ENCODE data around the gene IMMP2L.
"Not testable (repeated sequence)": the region's sequence is repeated elsewhere in the genome, so short reads cannot be mapped to it uniquely, and the experiment has no call there.

DNA sequence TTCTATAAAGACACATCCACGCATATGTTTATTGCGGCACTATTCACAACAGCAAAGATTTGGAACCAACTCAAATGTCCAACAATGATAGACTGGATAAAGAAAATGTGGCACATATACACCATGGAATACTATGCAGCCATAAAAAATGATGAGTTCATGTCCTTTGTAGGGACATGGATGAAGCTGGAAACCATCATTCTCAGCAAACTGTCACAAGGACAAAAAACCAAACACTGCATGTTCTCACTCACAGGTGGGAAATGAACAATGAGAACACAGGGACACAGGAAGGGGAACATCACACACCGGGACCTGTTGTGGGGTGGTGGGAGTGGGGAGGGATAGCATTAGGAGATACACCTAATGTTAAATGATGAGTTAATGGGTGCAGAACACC lies 238.6 kb downstream of the IMMP2L start:
- TF ChIP-seq, protein P1, sequence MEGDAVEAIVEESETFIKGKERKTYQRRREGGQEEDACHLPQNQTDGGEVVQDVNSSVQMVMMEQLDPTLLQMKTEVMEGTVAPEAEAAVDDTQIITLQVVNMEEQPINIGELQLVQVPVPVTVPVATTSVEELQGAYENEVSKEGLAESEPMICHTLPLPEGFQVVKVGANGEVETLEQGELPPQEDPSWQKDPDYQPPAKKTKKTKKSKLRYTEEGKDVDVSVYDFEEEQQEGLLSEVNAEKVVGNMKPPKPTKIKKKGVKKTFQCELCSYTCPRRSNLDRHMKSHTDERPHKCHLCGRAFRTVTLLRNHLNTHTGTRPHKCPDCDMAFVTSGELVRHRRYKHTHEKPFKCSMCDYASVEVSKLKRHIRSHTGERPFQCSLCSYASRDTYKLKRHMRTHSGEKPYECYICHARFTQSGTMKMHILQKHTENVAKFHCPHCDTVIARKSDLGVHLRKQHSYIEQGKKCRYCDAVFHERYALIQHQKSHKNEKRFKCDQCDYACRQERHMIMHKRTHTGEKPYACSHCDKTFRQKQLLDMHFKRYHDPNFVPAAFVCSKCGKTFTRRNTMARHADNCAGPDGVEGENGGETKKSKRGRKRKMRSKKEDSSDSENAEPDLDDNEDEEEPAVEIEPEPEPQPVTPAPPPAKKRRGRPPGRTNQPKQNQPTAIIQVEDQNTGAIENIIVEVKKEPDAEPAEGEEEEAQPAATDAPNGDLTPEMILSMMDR (IDR thresholded peaks at IDR 0.05), result not testable (repeated sequence)
- TF ChIP-seq POLR2A (IDR thresholded peaks at IDR 0.05), result not testable (repeated sequence)

Measured in thyroid gland (tissue), 4 donors.